K562 (cell line): ENCODE results near the gene GLB1L. TPM values are rescaled to one million over a fixed set of nuclear protein-coding genes. Genes with fewer than 3 reads are reported as not detected.

ENCODE experiments used
- MAZ ChIP-seq, 2 experiments: fragments of 450-650 bp in 1 of 2; sonication (generic) in 1 of 2; formaldehyde crosslinking; IDR thresholded peaks in 1 of 2; conservative IDR thresholded peaks in 1 of 2; 2 replicates each; pipeline versions ENCODE4 v1.4.0 to v1.5.0; 2020; ENCODE audit warnings: mild to moderate bottlenecking in 1 of 2, missing genetic modification reagents in 1 of 2
- NCOR1 ChIP-seq: fragments of 450-650 bp; IDR thresholded peaks from 2 replicates; pipeline ENCODE4 v1.6.1; 2016; ENCODE audit warnings: mild to moderate bottlenecking, moderate library complexity
- NR0B1 ChIP-seq: fragments of 450-650 bp; IDR thresholded peaks from one replicate; pipeline ENCODE4 v1.6.1; 2018; ENCODE audit warnings: mild to moderate bottlenecking, moderate library complexity; ENCODE audit not compliant: partially characterized antibody
- POLR2A ChIP-seq: fragments of 450-650 bp; conservative IDR thresholded peaks from 2 replicates; pipeline ENCODE4 v1.6.1; 2016
- PRPF4 ChIP-seq: fragments of 200-400 bp; formaldehyde crosslinking; IDR thresholded peaks from one replicate; pipeline ENCODE4 v1.6.1; 2017; ENCODE audit warnings: low read length, low read depth, mild to moderate bottlenecking; ENCODE audit not compliant: insufficient read depth, poor library complexity, severe bottlenecking
- RFX5 ChIP-seq: IDR thresholded peaks from 2 replicates; pipeline ENCODE4 v1.6.1; 2011; ENCODE audit warnings: low read depth, mild to moderate bottlenecking, improper control_type of control experiment, low read length
- RNF219 ChIP-seq: fragments of 250-450 bp; sonication (Bioruptor Pico); IDR thresholded peaks from 2 replicates; pipeline ENCODE4 v1.5.0; 2022; ENCODE audit warnings: mild to moderate bottlenecking
- RREB1 ChIP-seq: fragments of 250-450 bp; sonication (Bioruptor Pico); IDR thresholded peaks from 2 replicates; pipeline ENCODE4 v1.4.0; 2020
- SPI1 ChIP-seq: IDR thresholded peaks from 2 replicates; pipeline ENCODE4 v1.6.1; 2011; ENCODE audit warnings: low read depth, low read length, control low read depth, borderline replicate concordance
- SRSF3 ChIP-seq: fragments of 200-400 bp; formaldehyde crosslinking; IDR thresholded peaks from 2 replicates; pipeline ENCODE4 v1.6.1; 2016; ENCODE audit warnings: mild to moderate bottlenecking, low read length, moderate library complexity; ENCODE audit not compliant: insufficient read depth
- TAF7 ChIP-seq: fragments of 450-650 bp; IDR thresholded peaks from 2 replicates; pipeline ENCODE4 v1.6.1; 2016; ENCODE audit warnings: missing genetic modification characterization, missing compliant biosample characterization
- ZNF354B ChIP-seq: fragments of 250-450 bp; sonication (Bioruptor Pico); IDR thresholded peaks from 2 replicates; pipeline ENCODE4 v1.4.0; 2020
- polyA plus RNA-seq, 8 experiments: library from polyadenylated mRNA; depleted of rRNA in 4 of 8; stranded (reverse) in 5 of 8; unstranded in 3 of 8; fragments of >200 nt; fragmentation: Nextera tagmentation in 2 of 8; fragmentation: Illumina TruSeq in 1 of 8; extraction: Ambion mirVana in 2 of 8; extraction: Trizol in 1 of 8; gene quantifications; 2 replicates each; pipeline versions ENCODE4 v1.2.1 to v1.2.3, GENCODE V29; 2011 to 2014; ENCODE audit warnings: inconsistent platforms in 1 of 8, missing spikeins in 1 of 8
- total RNA-seq, 7 experiments: library from RNA; depleted of rRNA in 6 of 7; stranded (reverse); fragments of >200 nt in 6 of 7; fragmentation: Illumina TruSeq in 2 of 7; extraction: Trizol in 2 of 7; gene quantifications; 2 replicates each; pipeline versions ENCODE4 v1.2.1 to v1.2.3, GENCODE V29; 2011 to 2021; ENCODE audit warnings: low replicate concordance in 1 of 7

The GLB1L gene
- total and polyA plus RNA-seq, 9 of the 15 experiments (the other 6 are each of a cell fraction or from before 2014, with no cell fraction given): 0.42 to 2.9 (median 2.5) TPM

- TF ChIP-seq RNF219 (CRISPR knock-in tag) (no peak), TAF7 (tag) (peak; percentile 11; the same call in 1 of the 2 replicates), NCOR1 (no peak), RREB1 (CRISPR knock-in tag) (no peak), RFX5 (no peak), POLR2A (peak; percentile 72; the same call in 1 of the 2 replicates), PRPF4 (no peak), SRSF3 (no peak), SPI1 (peak; percentile 81), MAZ (CRISPR knock-in tag; conservative IDR thresholded peaks at IDR 0.05 in 1 of 2, IDR thresholded peaks at IDR 0.05 in 1 of 2) (peak; percentile 91 to 94), ZNF354B (CRISPR knock-in tag) (no peak), NR0B1 (no peak)
These were observed 49.4 kb upstream of the GLB1L start (continued) for GRCh38 chr2:219294356-219295351.
